ENCODE measurements around the gene AZIN2. TPM values are rescaled to one million over a fixed set of nuclear protein-coding genes. Genes with fewer than 3 reads are reported as not detected.

The AZIN2 gene
- total RNA-seq, 3 donors from 2014 or later, result 1.9 to 11.8 (median 7.9) TPM

DNA sequence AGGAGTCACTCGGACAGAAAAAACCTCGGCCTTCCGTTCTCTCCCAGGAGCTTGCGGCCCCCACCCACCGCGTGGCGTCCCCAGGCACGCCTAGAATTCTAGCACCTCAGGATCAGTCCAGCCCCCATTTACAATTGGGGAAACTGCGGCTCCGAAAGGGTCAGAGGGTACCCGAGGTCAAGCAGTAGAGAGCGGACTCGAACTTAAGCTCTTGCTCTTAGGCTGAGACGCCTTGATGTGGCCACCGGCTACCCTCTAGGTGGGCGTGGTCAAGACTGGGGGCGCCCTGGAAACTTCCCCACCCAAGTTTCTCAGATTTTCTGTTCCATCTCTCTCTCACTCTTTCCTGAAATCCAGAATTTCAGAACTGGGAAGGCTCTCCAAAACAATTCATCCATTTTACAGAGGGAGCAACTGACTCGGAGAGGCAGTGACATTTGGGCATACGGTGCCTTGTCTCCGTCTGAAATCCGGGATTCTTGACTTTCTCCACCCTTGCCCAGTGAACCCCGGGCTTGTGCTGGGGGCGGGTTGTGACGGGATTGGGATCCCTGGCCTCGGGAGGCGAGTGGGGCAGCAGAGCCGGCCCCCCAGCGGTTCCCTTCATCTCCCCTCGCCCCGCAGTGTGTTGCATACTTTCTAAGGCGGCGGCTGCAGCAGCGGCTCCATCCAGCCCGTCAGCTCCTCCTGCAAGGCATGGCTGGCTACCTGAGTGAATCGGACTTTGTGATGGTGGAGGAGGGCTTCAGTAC is 777 bp downstream of the AZIN2 start:
- no peaks in the 10 kb centered on the region for H3K27me3 ChIP-seq

DNA sequence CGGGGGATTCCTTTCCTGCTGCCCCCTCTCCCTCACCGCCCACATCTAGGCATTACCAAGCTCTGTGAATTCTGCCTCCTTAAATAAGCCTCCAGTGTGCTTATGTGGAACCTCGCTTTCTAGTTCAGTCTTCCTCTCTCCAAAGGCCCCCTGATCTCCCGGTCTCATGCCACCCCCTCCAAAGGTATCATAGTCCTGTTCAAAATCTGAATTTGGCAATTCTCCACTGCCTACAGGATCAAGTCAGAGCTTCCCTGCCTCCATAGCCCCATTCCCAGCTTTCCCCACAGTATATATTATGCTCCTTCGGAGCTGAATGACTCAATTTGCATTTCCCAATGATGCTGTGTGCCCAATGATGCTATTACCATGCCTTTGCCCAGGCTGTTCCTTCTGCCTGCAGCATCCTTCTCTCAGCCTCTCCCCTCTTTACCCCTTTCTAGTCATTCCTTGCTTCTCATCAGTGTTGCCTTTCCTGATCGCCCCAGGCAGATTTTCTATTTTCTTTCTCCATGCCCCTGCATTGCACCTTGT is 1.7 kb downstream of the AZIN2 start:
- Histone ChIP-seq H3K4me1 (peaks cover 0 to 4% of the 10 kb centered on the region in 2 donors), H3K27me3 (no peaks in the 10 kb centered on the region), H3K36me3 (no peaks in the 10 kb centered on the region), H3K27ac (peak overlapping the region in 1 of 2 donors; percentile 41), H3K9me3 (no peaks in the 10 kb centered on the region), H3K4me3 (peak overlapping the region in 1 of 3 donors; percentile 92)
- DNase-seq (ENCODE audit: low spot score in 2 of 2), result no peak
- TF ChIP-seq POLR2A (IDR thresholded peaks at IDR 0.05), result no peak
- no peak for TF ChIP-seq POLR2AphosphoS5 (IDR thresholded peaks at IDR 0.05)
- TF ChIP-seq, protein P1, sequence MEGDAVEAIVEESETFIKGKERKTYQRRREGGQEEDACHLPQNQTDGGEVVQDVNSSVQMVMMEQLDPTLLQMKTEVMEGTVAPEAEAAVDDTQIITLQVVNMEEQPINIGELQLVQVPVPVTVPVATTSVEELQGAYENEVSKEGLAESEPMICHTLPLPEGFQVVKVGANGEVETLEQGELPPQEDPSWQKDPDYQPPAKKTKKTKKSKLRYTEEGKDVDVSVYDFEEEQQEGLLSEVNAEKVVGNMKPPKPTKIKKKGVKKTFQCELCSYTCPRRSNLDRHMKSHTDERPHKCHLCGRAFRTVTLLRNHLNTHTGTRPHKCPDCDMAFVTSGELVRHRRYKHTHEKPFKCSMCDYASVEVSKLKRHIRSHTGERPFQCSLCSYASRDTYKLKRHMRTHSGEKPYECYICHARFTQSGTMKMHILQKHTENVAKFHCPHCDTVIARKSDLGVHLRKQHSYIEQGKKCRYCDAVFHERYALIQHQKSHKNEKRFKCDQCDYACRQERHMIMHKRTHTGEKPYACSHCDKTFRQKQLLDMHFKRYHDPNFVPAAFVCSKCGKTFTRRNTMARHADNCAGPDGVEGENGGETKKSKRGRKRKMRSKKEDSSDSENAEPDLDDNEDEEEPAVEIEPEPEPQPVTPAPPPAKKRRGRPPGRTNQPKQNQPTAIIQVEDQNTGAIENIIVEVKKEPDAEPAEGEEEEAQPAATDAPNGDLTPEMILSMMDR (IDR thresholded peaks at IDR 0.05), result no peak
- intact Hi-C loops (cut with DNase I; ENCODE audit: low total_unique reads), result no loop called here

More for the DNA sequence above, 777 bp downstream of the AZIN2 start:
- intact Hi-C loops (cut with DNase I; ENCODE audit: low total_unique reads), result no loop called here
- TF ChIP-seq, protein P1 (IDR thresholded peaks at IDR 0.05), result no peak
- TF ChIP-seq POLR2AphosphoS5 (IDR thresholded peaks at IDR 0.05) (no peak), POLR2A (IDR thresholded peaks at IDR 0.05) (no peak)
- DNase-seq (ENCODE audit: low spot score in 2 of 2), result no peak
- Histone ChIP-seq H3K4me3 (peak overlapping the region; percentile 67 to 92 (median 80)), H3K9me3 (no peaks in the 10 kb centered on the region), H3K4me1 (peaks cover 0 to 4% of the 10 kb centered on the region in 2 donors), H3K27ac (peak overlapping the region in 1 of 2 donors; percentile 71), H3K36me3 (no peaks in the 10 kb centered on the region)

DNA sequence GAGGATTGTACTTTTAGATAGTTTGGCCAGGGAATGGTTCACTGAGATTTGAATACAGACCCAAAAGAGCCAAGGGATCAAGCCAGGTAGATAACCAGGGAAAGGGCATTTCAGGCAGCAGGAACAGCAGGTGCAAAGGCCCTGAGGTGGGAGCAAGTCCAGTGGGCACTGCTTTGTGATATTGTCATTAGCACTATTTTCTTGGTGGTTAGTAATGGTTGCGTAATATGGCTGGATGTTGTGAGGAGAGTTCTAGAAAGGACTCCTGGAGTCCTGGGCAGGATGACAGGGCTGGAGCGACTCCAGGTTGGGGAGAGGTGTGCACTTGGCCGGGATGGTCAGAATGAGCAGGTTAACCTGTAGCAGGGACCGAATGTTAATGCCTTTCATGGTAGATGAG is 4.4 kb downstream of the AZIN2 start:
- intact Hi-C loops (cut with DNase I; ENCODE audit: low total_unique reads), result no loop called here
- Histone ChIP-seq H3K9me3 (no peaks in the 10 kb centered on the region), H3K36me3 (no peaks in the 10 kb centered on the region), H3K27ac (no peak overlapping the region), H3K4me1 (peaks cover 0 to under 1% of the 10 kb centered on the region in 2 donors), H3K27me3 (no peaks in the 10 kb centered on the region), H3K4me3 (no peak overlapping the region)
- TF ChIP-seq, protein P1 (IDR thresholded peaks at IDR 0.05), result no peak
- TF ChIP-seq POLR2A (IDR thresholded peaks at IDR 0.05), result no peak
- peak in 1 of 2 donors; percentile 10 for DNase-seq (ENCODE audit: low spot score in 2 of 2)

DNA sequence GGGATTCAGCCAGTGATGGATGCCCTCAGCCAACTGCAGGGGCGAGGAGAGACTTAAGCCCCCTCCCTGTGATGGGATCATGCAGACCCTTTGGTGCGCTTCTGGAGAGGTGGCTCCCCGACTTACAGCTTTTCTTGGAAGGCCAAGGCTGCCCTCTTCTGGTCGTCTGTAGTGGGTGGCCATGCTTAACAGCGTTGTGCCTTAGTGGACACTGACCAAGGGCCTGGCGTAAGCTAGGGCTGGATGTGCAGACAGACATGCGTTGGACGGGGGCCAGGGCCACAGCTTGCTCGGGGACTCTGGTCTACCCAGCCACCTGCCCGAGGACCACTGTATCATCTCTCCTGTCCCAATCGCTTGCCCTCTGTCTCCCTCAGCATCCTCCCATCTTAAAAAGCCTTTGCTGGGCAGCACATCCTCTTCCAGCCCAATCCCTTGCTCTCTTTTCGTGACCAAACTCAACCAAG is 5.5 kb downstream of the AZIN2 start:
- intact Hi-C loops (cut with DNase I; ENCODE audit: low total_unique reads), result no loop called here

More for the DNA sequence above, 5.5 kb downstream of the AZIN2 start:
- TF ChIP-seq POLR2AphosphoS5 (IDR thresholded peaks at IDR 0.05), result no peak
- TF ChIP-seq, protein P1 (IDR thresholded peaks at IDR 0.05), result peak in 2 of 3 donors; percentile 71 to 72
- H3K4me1 ChIP-seq, result no peaks in the 10 kb centered on the region
- DNase-seq (ENCODE audit: low spot score in 2 of 2), result peak; percentile 56 to 63
- H3K27ac ChIP-seq, result no peak overlapping the region
- no peaks in the 10 kb centered on the region for H3K27me3 ChIP-seq
- H3K4me3 ChIP-seq, result no peak overlapping the region
- no peaks in the 10 kb centered on the region for H3K9me3 ChIP-seq
- H3K36me3 ChIP-seq, result no peaks in the 10 kb centered on the region
